ENCODE results near the gene CAMTA1.
"Not testable (repeated sequence)": the region's sequence is repeated elsewhere in the genome, so short reads cannot be mapped to it uniquely, and the experiment has no call there.

CAMTA1 gene

DNA sequence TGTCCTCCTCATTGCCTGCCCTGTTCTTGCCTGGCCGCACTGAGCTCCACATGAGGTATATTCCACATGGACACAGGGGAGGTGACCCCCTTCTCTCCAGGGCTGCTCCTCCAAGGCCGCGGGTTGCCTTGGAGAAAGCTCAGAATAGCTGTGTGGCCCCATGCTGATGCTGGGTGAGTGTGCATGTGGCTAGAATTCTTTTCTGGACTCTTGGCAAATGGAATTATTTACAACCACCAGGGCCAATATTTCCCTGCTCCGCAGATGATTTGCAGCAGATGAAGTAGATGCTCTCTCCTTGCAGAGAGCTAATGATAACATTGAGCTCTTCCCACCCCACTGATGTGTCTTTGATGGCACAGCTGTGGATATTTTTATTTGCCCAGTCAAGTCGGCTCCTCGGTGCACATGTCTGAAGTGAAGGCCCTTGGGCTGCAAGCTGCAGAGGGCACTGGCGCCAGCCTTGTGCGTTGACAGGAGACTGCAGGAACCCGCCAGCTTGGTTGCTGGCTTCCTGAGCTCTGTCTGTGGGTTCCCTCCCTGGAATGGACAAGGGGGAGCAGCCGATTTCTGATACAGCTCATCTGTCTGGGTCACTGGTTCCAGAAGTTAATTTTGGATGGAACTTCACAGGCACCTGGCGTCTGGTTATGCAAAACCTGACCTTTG lies 581.2 kb downstream of the CAMTA1 start:
- no peak for DNase-seq (ENCODE audit: low read depth, low spot score)

DNA sequence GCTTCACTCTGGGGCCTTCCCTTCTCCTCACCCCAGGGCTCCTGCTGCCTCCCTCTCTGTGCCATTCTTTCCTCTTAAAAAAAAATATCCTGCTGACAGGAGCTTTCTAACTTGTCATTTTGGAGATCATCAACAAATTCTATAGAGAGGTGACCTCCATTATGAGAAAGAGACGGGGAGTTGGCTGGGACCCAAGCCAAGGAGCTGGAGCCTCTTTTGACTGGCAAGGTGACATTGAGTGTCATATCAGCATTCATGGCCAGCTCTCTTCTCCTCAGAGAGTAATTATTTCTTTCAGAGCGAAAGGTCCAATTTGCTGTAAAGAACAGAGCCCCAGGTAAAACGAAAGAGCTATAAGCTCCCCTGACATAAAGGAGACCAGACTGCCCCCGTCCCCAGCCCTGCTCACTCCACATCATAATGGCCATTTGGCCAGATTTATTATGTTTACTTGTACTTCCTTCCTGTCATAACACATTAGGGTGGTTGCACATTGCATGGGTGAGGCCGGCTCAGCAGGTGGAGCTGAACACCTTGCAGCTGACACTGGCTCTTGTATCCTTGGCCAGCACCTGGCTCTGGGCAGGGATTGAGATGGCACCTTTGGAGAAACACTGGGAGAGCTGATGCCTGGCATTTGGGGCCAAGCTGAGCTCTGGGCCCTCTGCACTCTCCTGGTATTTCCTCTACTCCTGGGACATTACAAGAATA lies 581.9 kb downstream of the CAMTA1 start:
- DNase-seq (ENCODE audit: low read depth, low spot score): no peak

DNA sequence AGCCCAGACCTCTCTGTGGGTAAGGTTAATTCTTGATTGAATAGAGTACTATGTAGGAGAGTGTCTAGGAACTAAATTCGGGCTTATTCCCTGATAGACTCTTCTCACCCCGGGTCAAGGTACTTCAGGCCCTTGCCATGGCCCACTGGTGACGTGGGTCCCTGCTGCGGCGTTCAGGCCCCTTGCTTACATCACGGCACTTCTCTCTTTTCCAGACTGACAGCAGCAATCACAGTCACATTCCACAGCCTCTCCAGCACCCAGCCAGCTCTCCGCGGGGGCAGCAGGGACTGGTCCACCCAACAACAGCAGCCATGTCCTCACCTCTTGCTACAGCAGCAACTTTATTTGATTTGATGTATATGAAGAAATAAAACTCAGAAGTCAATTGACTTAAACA lies 584.6 kb downstream of the CAMTA1 start:
- no peak for DNase-seq (ENCODE audit: low read depth, low spot score)

DNA sequence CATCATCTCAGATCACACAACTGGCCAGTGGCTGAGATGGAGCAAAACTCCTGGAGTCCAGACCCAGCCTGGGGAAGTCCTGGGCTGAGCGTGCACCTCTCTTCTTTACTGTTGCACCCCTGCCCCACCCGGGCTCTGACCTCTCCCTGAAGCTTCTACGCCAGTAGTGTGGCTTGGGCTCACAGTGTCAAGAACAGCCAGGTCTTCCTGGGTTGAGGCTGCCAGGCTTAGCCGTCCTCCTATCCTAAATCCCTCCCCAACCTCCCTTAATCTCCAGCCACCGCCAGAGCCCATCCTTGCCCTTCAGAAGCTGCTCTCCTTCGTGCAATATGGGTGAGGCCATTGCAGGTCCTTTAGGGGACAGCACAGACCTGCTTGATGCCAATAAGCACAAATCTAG lies 586.7 kb downstream of the CAMTA1 start:
- no peak for DNase-seq (ENCODE audit: low read depth, low spot score)

DNA sequence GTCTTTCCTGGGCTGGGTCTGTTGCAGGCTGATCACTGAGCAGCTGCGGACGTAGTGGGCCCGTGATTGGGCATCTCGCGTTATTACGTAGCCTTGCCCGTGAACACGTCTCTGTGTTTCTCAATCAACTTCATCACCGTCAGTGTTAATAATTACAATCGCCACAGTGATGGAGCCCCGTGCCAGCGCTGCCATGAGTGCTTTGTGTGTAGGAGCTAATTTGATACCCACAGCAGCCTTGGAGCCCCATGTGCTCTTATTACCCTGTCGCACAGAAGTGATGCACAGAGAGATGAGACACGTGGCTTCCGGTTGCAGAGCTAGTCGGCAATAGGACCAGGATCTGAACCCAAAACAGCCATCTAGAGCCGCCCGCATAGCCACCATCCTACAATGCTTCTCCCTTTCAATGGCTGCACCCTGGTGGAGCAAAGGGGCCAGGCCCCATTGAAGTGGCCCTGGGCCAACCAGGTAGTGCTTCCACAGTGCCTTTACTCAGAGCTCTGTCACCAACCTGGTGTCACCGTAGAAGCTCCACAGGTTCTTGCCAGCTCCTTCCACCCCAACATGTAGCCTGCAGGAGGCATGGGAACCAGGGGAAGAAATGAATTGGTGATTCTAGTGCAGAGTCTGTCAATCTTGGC lies 587.3 kb downstream of the CAMTA1 start:
- DNase-seq (ENCODE audit: low read depth, low spot score): no peak

DNA sequence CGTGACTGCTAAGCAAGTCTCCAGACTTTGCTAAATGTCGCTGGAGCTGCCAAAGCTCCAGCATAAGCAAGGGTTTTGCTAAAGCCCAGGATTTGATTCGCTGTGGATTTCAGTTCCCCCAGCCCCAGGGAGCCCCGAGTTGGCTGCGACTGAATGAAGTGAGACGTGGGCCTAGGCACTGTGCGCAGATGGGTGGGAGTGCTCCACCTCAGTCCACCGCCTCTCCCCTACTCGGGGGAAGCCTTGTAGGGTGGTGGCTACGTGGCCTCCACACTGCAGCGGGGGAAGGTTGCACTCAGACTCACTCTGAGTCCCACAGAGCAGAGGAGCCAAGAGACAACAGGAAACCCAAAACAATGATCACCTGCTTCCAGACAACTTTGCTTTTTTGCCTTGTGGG lies 588.0 kb downstream of the CAMTA1 start:
- no peak for DNase-seq (ENCODE audit: low read depth, low spot score)

DNA sequence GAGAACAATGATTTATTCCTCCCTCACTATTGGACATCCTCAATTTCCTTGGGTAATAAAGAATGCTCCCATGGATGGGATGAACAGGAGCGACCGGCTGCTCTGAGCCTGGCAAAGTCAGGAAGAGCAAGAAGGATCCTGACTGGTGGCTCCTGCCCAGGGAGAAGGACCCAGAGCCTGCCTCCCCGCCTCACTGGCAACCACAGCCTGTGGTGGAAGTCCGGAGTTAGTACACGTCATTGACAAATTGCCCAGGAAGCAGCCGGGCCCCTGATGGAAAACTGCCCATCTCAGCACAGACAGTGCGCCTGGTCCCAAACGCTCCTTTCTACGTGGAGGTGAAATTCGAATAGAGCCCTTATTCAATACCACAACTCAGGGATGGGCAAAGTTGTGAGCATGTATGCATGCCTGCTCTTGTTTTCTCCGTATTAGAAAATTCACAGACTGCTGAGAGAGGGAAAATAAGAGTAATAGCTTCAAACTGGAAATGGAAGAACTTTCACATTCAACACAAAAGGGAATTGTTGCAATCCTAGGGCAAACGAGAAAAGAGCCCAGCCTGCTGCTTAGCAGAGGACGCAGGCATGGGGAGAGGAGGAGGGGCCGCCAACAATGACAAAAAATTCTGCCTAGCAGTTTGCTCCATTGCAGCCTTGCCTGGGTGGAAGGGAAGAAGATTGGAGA lies 588.8 kb downstream of the CAMTA1 start:
- DNase-seq (ENCODE audit: low read depth, low spot score): no peak

DNA sequence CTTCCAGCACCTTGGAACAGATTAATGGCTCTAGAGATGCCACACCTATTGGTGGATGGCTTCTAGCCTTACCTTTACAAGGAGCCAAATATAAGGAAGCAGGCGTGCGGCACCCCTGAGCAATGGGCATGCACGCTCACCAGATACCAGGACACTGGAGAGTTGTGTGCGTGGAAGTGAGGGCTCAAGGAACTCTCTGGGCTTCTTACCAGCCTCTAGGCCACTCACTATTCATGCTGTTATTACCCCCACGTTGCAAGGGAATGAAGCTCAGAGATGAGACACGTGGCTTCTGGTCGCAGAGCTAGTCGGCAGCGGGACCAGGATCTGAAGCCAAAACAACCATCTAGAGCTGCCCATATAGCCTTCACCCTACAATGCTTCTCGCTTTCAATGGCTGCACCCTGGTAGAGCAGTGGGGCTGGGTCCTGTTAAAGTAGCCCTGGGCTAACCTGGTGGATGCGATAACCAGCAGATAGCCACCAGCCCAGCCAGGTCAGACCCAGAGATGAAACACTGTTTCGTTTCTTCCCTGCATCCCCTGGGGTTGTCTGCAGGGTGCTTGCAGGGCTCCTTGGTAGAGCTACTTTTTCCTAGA lies 589.4 kb downstream of the CAMTA1 start:
- DNase-seq (ENCODE audit: low read depth, low spot score): no peak

DNA sequence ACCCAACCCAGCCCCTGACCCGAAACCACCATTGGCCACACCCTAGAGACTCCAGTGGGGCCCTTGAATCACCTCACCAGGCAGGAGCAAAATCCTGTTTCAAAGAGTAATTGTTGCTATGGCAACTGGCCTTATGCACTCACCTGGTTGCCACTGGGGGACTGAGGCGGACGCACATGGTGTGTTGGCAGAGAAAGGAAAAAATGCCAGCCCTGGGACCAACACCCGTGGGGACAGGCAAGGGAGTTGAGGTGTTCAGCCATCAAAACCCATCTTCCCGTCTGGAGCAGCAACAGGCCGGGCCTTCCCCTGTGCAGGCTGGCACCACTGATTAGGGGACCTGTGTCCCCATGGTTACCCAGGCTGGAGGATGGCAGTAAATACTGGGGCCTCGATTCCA lies 590.1 kb downstream of the CAMTA1 start:
- no peak for DNase-seq (ENCODE audit: low read depth, low spot score)

DNA sequence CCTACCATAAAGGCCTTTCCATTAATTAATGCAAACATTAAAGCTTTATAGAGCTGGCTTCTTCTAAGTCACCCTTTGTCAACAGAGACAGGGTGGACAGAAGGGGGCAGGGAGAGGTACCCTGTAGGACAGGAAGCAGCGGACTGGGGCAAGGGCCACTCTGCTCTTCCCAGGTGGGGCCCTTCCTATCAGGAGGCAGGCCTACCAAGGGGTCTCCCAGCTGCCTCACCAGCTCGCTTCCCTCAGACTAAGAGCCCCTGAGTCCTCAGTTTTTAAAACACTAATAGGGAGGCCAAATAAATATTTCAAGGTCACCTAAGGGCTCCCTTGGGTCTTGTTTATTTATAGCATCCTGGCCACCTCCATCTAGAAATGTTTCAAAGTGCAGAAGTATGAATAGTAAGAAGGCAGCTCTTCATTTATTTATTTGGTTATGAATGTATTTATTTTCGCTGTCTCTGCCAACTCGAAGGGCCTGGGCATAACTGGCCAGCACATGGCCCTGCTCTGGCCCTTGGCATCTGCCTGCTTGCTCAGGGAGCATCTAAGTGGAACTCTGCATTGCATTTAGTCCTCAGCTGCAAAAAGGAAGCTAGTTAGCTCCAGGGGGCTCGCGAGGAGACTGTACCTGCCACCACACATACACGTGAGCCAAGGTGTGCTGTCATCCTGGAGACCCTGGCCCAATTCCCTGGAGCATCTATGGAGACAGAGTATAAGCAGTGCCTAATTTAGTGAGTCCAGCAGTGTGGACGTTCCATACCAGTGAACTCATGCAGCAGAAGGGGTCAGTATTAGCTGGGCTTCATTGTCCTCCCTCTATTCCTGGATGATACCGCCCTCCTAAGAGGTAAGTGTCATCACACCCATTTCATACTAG lies 590.8 kb downstream of the CAMTA1 start:
- DNase-seq (ENCODE audit: low read depth, low spot score): no peak

DNA sequence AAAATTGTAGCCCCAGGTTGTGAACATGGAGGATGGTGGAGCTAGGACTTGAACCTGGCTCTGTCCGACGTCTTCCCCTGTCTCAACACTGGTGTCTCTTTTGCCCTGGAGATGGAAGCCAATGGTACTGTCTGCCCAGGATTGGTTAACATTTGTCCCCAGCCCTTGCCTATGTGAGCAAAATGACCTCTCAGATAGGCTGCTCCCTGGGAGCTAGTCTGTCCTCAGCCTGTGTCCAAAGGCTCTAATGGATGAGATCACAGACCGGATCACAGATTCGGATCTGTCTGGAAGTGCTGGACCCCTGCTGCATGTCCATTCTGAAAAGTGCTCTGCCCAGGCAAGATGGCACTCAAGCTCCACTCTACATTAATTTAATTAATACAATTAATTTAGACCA lies 591.4 kb downstream of the CAMTA1 start:
- no peak for DNase-seq (ENCODE audit: low read depth, low spot score)

DNA sequence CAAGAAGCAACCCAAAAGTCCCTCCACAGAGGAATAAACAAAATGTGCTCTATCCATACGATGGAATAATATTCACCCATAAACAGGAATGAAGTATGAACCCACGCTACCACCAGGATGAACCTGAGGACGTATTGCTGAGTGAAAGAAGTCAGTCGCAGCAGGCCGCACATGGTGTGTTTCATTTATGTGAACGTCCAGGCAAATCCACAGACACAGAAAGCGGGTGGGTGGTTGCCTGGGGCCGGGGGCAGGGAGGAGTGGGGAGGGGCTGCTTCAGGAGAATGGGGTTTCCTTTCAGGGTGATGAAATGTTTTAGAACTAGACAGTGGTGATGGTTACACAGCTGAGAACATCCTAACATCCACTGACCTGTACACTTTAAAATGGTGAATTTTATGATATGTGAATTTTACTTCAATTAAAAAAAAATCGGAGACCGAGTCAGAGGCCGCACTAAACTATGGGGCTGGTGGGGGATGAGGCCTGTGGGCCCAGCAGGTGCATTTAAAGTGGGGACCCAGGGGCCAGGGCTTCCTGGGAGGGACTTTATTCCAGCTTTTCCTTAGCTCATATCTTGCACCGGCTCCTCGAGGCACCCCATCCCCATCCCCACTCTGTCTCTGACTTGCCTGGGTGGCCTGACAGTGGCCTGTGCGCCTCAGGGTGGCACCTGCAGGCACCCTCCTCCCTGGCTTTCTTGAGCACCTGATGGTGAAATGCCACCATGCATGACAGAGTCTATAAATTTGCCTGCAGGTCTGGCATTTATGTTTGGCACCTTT lies 593.3 kb downstream of the CAMTA1 start:
- no peak for DNase-seq (ENCODE audit: low read depth, low spot score)

DNA sequence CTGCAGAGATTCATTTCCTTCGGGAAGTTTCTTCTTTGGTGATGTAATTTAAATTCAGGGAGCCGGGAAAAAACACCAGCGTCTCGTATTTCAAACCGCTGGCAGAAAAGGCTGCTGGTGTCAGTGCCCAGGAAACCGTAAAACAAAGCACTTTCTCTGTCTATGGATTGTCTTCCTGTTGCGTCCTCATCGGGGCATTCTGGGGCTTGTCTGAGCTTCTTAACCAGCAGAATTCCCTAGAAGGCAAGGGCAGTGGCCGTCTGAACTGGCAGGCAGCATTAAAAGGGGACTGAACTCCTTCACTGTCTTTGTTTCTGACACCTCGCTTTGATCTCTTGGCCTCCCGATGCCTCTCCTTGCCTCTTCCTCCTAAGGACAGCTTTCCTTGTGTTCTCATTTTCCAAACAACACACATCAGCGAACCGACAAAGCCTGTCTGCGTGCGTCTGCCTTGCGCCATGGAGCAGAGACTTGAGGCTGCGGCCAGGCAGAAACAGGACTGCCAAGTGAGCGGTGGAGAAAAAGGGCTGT lies 594.3 kb downstream of the CAMTA1 start:
- DNase-seq (ENCODE audit: low read depth, low spot score): no peak

DNA sequence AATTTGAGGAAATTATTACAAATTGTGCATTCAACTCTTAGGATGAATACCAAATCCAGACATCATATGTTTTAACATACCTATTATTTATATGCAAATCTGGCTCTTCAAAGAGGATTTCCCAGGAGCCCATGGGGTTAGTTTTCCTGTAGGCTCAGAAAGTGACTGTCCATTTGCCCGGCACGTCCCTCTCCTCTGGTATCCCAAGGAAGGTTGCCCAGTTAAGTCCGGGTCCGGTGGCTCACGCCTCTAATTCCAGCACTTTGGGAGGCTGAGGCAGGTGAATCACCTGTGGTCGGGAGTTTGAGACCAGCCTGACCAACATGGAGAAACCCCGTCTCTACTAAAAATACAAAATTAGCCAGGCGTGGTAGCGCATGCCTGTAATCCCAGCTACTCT lies 594.8 kb downstream of the CAMTA1 start:
- DNase-seq (ENCODE audit: low read depth, low spot score): not testable (repeated sequence)

DNA sequence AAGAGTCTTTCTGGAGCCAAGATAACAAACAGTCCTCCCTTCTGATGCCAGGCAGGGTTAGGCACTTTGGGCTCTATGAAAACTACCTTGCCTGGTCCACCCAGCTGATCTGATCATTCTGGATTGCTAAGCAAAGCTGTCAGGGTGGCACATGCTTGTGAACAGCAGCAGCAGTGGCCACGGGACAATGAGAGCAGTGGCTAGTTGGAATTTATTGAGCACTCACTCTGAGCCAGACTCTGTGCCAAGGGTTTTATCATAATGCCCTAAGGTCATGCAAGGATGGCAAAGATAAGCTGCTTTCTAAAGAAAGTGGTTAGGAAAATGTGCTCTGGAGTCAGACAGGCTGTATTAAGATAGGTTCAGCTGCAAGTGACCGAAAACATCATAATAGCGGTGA lies 595.5 kb downstream of the CAMTA1 start:
- no peak for DNase-seq (ENCODE audit: low read depth, low spot score)

DNA sequence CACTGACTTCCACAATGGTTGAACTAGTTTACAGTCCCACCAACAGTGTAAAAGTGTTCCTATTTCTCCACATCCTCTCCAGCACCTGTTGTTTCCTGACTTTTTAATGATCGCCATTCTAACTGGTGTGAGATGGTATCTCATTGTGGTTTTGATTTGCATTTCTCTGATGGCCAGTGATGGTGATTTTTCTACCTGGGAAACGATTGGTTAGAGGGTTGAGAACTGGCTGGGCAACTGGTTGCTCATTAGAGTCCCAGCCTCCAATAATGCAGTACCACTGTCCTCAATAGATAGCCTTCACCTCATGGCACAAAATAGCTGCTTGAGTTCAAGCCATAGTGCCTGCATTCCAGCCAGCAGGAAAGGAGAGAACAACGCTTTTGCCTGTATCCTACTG lies 596.5 kb downstream of the CAMTA1 start:
- not testable (repeated sequence) for DNase-seq (ENCODE audit: low read depth, low spot score)

DNA sequence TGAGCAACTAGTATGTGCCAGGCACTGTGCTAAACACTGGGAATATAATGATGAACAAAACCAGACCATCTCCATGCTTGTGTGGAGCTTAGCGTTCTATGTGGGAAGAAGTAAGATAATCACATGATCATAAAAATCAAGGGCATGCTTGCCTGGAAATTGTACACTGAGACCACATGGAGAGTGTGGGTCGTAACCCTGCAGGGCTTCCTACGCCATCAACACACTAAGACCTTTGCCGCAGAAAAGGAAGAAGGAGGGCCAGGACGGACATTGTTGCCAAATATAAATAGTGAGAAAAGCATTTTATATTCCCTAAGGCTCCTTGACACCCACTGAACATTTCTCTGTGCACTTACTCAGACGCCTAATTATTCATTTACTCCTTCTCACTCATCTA lies 597.7 kb downstream of the CAMTA1 start:
- no peak for DNase-seq (ENCODE audit: low read depth, low spot score)

DNA sequence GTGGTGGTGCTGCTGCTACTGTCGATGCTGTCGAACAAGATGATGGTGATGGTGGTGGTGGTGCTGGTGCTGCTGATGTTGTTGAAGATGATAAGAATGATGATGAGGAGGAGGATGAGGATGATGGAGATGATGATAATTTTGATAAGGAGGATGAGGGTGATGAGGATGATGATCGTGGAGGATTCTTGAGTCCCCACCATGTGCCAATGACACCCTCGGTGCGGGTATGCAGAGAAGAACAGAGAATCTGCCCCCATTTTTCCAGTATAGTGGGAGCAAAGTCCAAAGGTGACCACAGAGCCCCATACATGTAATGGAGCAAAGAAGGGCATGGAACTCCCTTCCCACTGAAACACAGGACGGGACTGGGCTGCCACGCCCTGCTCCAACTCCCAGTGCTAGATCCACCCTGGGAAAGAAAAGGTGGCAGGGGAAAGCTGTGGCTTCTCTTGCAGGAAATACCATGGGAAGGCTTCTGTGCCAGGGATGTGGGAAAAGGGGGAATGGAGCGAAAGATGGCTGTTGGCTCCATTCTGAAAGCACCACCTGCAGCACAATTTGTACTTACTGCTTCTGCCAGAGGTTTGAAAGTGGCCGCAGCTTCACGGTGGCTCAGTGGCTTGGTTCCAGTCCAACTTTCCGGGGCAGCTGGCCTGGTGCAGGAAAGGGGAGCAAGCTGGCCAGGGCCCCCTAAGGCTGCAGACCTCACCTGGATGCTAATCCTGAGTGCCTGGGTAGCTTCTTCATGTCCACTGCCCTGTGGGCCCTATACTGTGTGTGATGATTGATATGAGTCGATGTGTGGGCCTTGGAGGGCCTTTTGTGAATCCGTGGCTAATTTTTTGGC lies 598.6 kb downstream of the CAMTA1 start:
- DNase-seq (ENCODE audit: low read depth, low spot score): no peak

DNA sequence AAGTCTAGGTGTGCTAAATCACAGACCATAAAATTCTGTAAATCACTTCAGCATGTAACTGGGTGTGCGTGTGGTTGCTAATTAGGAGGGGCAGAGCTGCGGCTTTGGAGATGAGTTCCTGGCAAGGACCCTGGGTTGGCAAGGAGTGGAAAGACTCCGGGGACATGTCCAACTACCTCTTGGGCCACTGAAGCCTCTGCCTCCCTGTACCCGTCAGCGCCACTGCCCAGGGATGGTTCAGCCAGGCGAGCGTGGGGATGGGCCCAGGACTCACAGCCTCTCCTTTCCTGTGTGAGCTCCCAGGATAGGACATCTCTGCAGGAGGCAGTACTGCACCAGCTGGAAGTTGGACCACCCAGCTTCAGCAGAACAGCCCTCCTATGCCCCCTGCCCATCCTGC lies 599.4 kb downstream of the CAMTA1 start:
- DNase-seq (ENCODE audit: low read depth, low spot score): no peak
